GM23248 (cell line): ENCODE results near the gene PPP3R2.

Experiments
- EZH2 ChIP-seq: fragments of 200-600 bp; sonication (generic); IDR thresholded peaks from 2 replicates; pipeline ENCODE4 v1.6.1; 2018; ENCODE audit warnings: antibody characterized with exemption, mild to moderate bottlenecking; ENCODE audit not compliant: insufficient read depth, poor library complexity, severe bottlenecking
- EZH2phosphoT487 ChIP-seq: fragments of 200-600 bp; sonication (generic); IDR thresholded peaks from 2 replicates; pipeline ENCODE4 v1.6.1; 2018; ENCODE audit warnings: antibody characterized with exemption, moderate library complexity, mild to moderate bottlenecking, low read depth; ENCODE audit not compliant: insufficient read depth

DNA sequence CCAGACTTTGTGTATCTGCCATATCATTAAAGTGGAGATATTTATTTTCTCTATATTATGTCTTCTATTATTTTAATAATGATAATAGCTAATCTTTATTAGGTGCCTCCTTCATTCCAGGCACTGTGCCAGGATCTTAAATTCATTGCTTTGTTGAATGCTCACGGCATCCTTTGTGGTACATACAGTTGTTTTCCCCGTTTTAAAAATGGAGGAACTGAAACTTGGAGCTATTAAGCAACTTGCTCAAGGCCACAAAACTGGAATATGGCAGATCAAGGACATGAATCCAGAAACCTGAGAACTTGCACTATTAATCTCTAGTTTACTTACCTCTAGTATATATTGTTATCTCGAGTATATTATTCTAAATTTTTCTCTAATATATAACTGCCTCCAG lies 41.5 kb upstream of the PPP3R2 start:
- TF ChIP-seq EZH2phosphoT487 = no peak
- TF ChIP-seq EZH2 = no peak
